B cell (primary cell): ENCODE measurements around the gene NELFA. TPM values are rescaled to one million over a fixed set of nuclear protein-coding genes. Genes with fewer than 3 reads are reported as not detected.

Source experiments
- ATAC-seq: fragments of 200-7000 bp; cut with Tn5 transposase; one replicate; pipeline ENCODE4 v1.10.0; 2021; ENCODE audit warnings: low read depth, mild to moderate bottlenecking, moderate number of reproducible peaks, moderate library complexity
- CTCF ChIA-PET: fragments of 350-600 bp; sonication (Branson Sonifier 250); formaldehyde crosslinking; loops from one replicate; lab custom pipeline; 2021; ENCODE audit warnings: antibody characterized with exemption, inconsistent platforms; lab: Charles Lee
- POLR2A ChIA-PET: fragments of 350-600 bp; sonication (Branson Sonifier 250); formaldehyde crosslinking; loops from one replicate; lab custom pipeline; 2021; ENCODE audit warnings: antibody characterized with exemption; lab: Charles Lee
- DNase-seq: peaks from one replicate; pipeline ENCODE4 v3.0.0; 2013
- H2AFZ ChIP-seq: 2 replicates; pipeline ENCODE4 v1.6.1; 2012; ENCODE audit warnings: mild to moderate bottlenecking, low read depth, low read length; ENCODE audit not compliant: insufficient read depth, poor library complexity, severe bottlenecking
- H3K27ac ChIP-seq, 2 donors: 1 replicate in 1 of 2; 2 replicates in 1 of 2; pipeline ENCODE4 v1.5.1; 2012 to 2013; ENCODE audit warnings: low read length in 2 of 2, mild to moderate bottlenecking in 2 of 2, moderate library complexity in 1 of 2
- H3K27me3 ChIP-seq, 4 experiments: fragments of 200-600 bp in 1 of 4; sonication (generic) in 1 of 4; replicated peaks in 1 of 4; 1 replicate in 2 of 4; 2 replicates in 2 of 4; pipeline versions ENCODE4 v1.6.1 to v1.7.0; 2013 to 2016; ENCODE audit warnings: low read length in 3 of 4, mild to moderate bottlenecking in 2 of 4, mixed read lengths in 1 of 4, moderate library complexity in 1 of 4; ENCODE audit not compliant: insufficient read depth in 4 of 4, control insufficient read depth in 3 of 4; ENCODE audit errors: control extremely low read depth in 1 of 4
- H3K36me3 ChIP-seq, 2 experiments: replicated peaks in 1 of 2; 1 replicate in 1 of 2; 2 replicates in 1 of 2; pipeline versions ENCODE4 v1.6.1 to v1.7.1; 2013; ENCODE audit warnings: low read length in 1 of 2; ENCODE audit not compliant: insufficient read depth in 2 of 2, control insufficient read depth in 1 of 2; ENCODE audit errors: control extremely low read depth in 1 of 2, extremely low read depth in 1 of 2
- H3K4me1 ChIP-seq, 2 donors: fragments of 200-600 bp in 1 of 2; sonication (generic) in 1 of 2; 1 replicate in 1 of 2; 2 replicates in 1 of 2; pipeline versions ENCODE4 v1.5.1 to v1.6.1; 2013 to 2017; ENCODE audit warnings: low read length in 2 of 2; ENCODE audit not compliant: control insufficient read depth in 2 of 2, insufficient read depth in 2 of 2
- H3K4me2 ChIP-seq: replicated peaks from 2 replicates; pipeline ENCODE3; 2012; ENCODE audit warnings: mild to moderate bottlenecking, low read depth, low read length; ENCODE audit not compliant: poor library complexity, severe bottlenecking
- H3K4me3 ChIP-seq, 5 experiments: fragments of 200-600 bp in 1 of 5; sonication (generic) in 1 of 5; 1 replicate in 3 of 5; 2 replicates in 2 of 5; pipeline versions ENCODE4 v1.5.1 to v1.7.0; 2011 to 2016; ENCODE audit warnings: low read length in 4 of 5, mild to moderate bottlenecking in 4 of 5, low read depth in 2 of 5, control low read depth in 1 of 5, moderate library complexity in 1 of 5; ENCODE audit not compliant: insufficient read depth in 1 of 5; ENCODE audit errors: control extremely low read depth in 1 of 5, extremely low read depth in 1 of 5
- H3K79me2 ChIP-seq: fragments of 200-600 bp; sonication (generic); one replicate; pipeline ENCODE4 v1.6.0; 2016; ENCODE audit warnings: low read length; ENCODE audit not compliant: control insufficient read depth, insufficient read depth
- H3K9ac ChIP-seq: fragments of 200-600 bp; sonication (generic); 2 replicates; pipeline ENCODE4 v1.6.1; 2017; ENCODE audit warnings: mild to moderate bottlenecking, low read length, moderate library complexity
- H3K9me3 ChIP-seq, 3 donors: one replicate each; pipeline versions ENCODE4 v1.6.1 to v1.7.1; 2013; ENCODE audit warnings: low read length in 2 of 3; ENCODE audit not compliant: control insufficient read depth in 2 of 3, insufficient read depth in 1 of 3; ENCODE audit errors: control extremely low read depth in 1 of 3
- H4K20me1 ChIP-seq: 2 replicates; pipeline ENCODE4 v1.6.0; 2012; ENCODE audit warnings: mild to moderate bottlenecking, low read length; ENCODE audit not compliant: insufficient read depth, control insufficient read depth, poor library complexity, severe bottlenecking
- H3K27ac Mint-ChIP-seq: one replicate; pipeline ENCODE4 v1.8.0; 2021; ENCODE audit warnings: mixed read lengths
- H3K27me3 Mint-ChIP-seq: one replicate; pipeline ENCODE4 v1.8.0; 2021; ENCODE audit warnings: mixed read lengths
- H3K4me1 Mint-ChIP-seq: one replicate; pipeline ENCODE4 v1.8.0; 2021; ENCODE audit warnings: mixed read lengths
- H3K4me3 Mint-ChIP-seq: one replicate; pipeline ENCODE4 v1.8.0; 2021; ENCODE audit warnings: mixed read lengths
- H3K9me3 Mint-ChIP-seq: one replicate; pipeline ENCODE4 v1.8.0; 2022; ENCODE audit warnings: mixed read lengths; ENCODE audit not compliant: insufficient read depth
- CTCF ChIP-seq: fragments of 200-600 bp; IDR thresholded peaks from one replicate; pipeline ENCODE4 v1.8.0; 2022; ENCODE audit warnings: antibody characterized with exemption, mild to moderate bottlenecking
- EZH2 ChIP-seq: IDR thresholded peaks from 2 replicates; pipeline ENCODE4 v1.6.1; 2012; ENCODE audit warnings: borderline replicate concordance, low read depth, mild to moderate bottlenecking, moderate library complexity, low read length; ENCODE audit not compliant: insufficient read depth, poor library complexity, severe bottlenecking
- WGBS: methylation state at CpG from one replicate; pipeline ENCODE4 v1.1.5; 2013; ENCODE audit warnings: missing lambda C conversion rate; ENCODE audit not compliant: insufficient coverage; 5-methylcytosine and 5-hydroxymethylcytosine counted together
- intact Hi-C: fragments of 100-400 bp; cut with micrococcal nuclease; formaldehyde crosslinking; loops from one replicate; pipeline ENCODE4 v1.10.0; 2022
- polyA plus RNA-seq: library from polyadenylated mRNA; depleted of rRNA; stranded (reverse); fragments of >200 nt; gene quantifications from 2 replicates; pipeline ENCODE4 v1.2.3, GENCODE V29; 2012
- total RNA-seq, 2 donors: library from RNA; stranded (reverse); fragments of 120-200 nt in 1 of 2; gene quantifications; 1 replicate in 1 of 2; 2 replicates in 1 of 2; pipeline versions ENCODE4 v1.2.3 to v1.2.4, GENCODE V29; 2013 to 2022

NELFA gene
- total and polyA plus RNA-seq, 2 donors (not counting 1 experiment from before 2014, with no cell fraction given) = 42.8 to 60.7 TPM

GRCh38 chr4:1968686-1969295 lies 40.0 kb downstream of the NELFA start:
- Mint-ChIP-seq H3K9me3 (no peaks in the 10 kb centered on the region), H3K27ac (no peak overlapping the region), H3K27me3 (no peaks in the 10 kb centered on the region), H3K4me1 (no peaks in the 10 kb centered on the region), H3K4me3 (no peak overlapping the region)
- no peaks in the 10 kb centered on the region for H3K79me2 ChIP-seq
- H4K20me1 ChIP-seq = no peaks in the 10 kb centered on the region
- intact Hi-C loops = no loop called here
- DNase-seq = no peak
- no peak for ATAC-seq
- 100% methylated on average over 3 of the region's 7 CpGs for WGBS
- no peak overlapping the region for H3K9ac ChIP-seq
- no peak overlapping the region for H3K27ac ChIP-seq
- H3K4me3 ChIP-seq = no peak overlapping the region
- no peaks in the 10 kb centered on the region for H3K27me3 ChIP-seq
- no peak overlapping the region for H2AFZ ChIP-seq
- H3K4me1 ChIP-seq = no peaks in the 10 kb centered on the region
- H3K4me2 ChIP-seq = no peak overlapping the region
- H3K9me3 ChIP-seq = no peaks in the 10 kb centered on the region
- ChIA-PET CTCF (no interaction called here), POLR2A (no interaction called here)
- no peak for TF ChIP-seq CTCF
- no peak for TF ChIP-seq EZH2
- H3K36me3 ChIP-seq = no peaks in the 10 kb centered on the region

DNA sequence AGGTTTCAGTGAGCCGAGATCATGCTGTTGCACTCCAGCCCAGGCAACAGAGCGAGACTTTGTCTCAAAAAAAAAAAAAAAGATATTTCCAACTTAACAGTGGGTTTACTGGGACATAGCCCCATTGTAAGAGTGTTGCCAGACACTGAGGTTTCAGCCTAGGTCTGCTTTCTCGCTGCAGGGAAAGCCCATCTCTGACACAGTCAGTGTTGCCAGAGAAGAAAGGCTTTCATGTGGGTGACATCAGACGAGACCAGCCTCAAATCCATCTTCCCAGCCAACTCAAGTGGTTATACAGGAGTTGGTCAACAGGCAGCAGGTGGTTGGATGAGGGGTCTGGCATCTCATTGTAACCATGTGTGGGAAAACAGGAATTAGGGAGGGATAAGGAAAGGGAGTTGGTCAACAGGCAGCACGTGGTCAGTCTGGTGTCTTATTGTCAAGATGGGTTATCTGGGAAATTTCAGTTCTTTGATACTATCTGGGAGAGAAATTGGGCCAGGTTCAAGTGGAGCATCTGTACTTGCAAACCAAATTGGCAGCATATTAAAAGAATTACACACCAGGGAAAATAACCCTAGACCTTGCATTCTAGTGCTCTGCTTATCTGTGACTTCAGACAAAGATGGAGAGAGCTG lies 41.1 kb downstream of the NELFA start:
- no peak overlapping the region for H3K27ac Mint-ChIP-seq
- intact Hi-C loops = no loop called here

More for the DNA sequence above, 41.1 kb downstream of the NELFA start:
- CTCF ChIA-PET = no interaction called here
- ATAC-seq = no peak
- Mint-ChIP-seq H3K9me3 (no peaks in the 10 kb centered on the region), H3K4me3 (no peak overlapping the region), H3K27me3 (no peaks in the 10 kb centered on the region), H3K4me1 (no peaks in the 10 kb centered on the region)
- H3K9me3 ChIP-seq = no peaks in the 10 kb centered on the region
- no peak overlapping the region for H3K9ac ChIP-seq
- DNase-seq = no peak
- H4K20me1 ChIP-seq = no peaks in the 10 kb centered on the region
- H3K4me3 ChIP-seq = no peak overlapping the region
- peaks cover 0 to 9% of the 10 kb centered on the region in 2 experiments for H3K36me3 ChIP-seq
- POLR2A ChIA-PET = no interaction called here
- no peaks in the 10 kb centered on the region for H3K79me2 ChIP-seq
- no peaks in the 10 kb centered on the region for H3K27me3 ChIP-seq
- H3K4me2 ChIP-seq = no peak overlapping the region
- H3K4me1 ChIP-seq = no peaks in the 10 kb centered on the region
- no peak overlapping the region for H3K27ac ChIP-seq
- 96% methylated on average over 4 of the region's 5 CpGs for WGBS
- no peak for TF ChIP-seq EZH2
- TF ChIP-seq CTCF = no peak
- H2AFZ ChIP-seq = no peak overlapping the region
